Mesodermal cell (in vitro differentiated cells): Measurements from ENCODE around the gene TMEM176A.

Experiments
- H3K27ac ChIP-seq: 2 replicates; pipeline ENCODE4 v1.7.0; 2013; ENCODE audit warnings: mild to moderate bottlenecking, low read depth, low read length, moderate library complexity; ENCODE audit not compliant: severe bottlenecking
- H3K36me3 ChIP-seq: 2 replicates; pipeline ENCODE4 v1.7.1; 2013; ENCODE audit warnings: mild to moderate bottlenecking, low read length, moderate library complexity; ENCODE audit not compliant: control insufficient read depth, insufficient read depth
- H3K4me1 ChIP-seq: one replicate; pipeline ENCODE4 v1.7.1; 2013; ENCODE audit warnings: mild to moderate bottlenecking, low read length; ENCODE audit not compliant: insufficient read depth, control insufficient read depth, poor library complexity, severe bottlenecking
- H3K4me3 ChIP-seq: 2 replicates; pipeline ENCODE4 v1.7.0; 2013; ENCODE audit warnings: low read length, control low read depth, mild to moderate bottlenecking; ENCODE audit not compliant: insufficient read depth, poor library complexity, severe bottlenecking; ENCODE audit errors: extremely low read depth
- H3K9me3 ChIP-seq: 2 replicates; pipeline ENCODE4 v1.7.1; 2013; ENCODE audit warnings: mild to moderate bottlenecking, low read length, moderate library complexity; ENCODE audit not compliant: control insufficient read depth
- WGBS, 2 experiments: methylation state at CpG; one replicate each; pipeline ENCODE4 v1.1.5; 2013; ENCODE audit warnings: missing lambda C conversion rate in 2 of 2; ENCODE audit not compliant: insufficient coverage in 2 of 2; 5-methylcytosine and 5-hydroxymethylcytosine counted together

Gene TMEM176A

DNA sequence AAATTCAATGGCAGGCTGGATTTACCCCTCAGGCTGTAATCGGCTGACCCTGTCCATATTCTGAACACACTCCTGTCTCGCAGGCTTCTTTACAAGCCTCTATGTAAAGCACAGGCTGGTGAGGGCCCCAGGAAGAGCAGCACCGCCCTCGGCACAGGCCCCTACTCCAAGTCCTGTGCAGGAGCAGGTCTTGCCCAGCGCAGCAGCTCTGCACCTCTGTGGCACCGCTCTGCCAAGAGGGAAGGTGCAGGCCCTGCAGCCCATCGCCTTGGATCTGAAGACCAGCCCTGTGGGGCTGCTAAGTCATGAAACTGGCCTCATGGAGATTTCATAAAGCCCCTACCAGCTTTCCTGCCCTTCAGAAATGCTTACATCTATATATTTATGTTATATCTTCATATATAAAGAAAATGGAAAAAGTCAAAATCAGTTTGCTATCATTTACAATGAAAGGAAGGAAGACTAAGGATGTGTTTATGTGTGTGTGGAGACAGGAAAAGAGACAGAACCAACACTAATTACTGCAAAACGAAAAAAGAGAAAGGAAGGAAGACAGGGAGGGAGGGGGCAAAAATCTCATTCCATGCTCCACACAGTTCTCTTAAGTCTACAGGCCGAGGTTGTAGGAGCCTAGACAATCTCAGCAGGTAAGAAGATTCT is 10.0 kb upstream of the TMEM176A start:
- WGBS, 2 experiments: 94 to 98% methylated on average over 4 to 7 of the region's 9 CpGs
- Histone ChIP-seq H3K4me1 (no peaks in the 10 kb centered on the region), H3K36me3 (no peaks in the 10 kb centered on the region), H3K4me3 (no peak overlapping the region), H3K27ac (no peak overlapping the region), H3K9me3 (no peaks in the 10 kb centered on the region)

DNA sequence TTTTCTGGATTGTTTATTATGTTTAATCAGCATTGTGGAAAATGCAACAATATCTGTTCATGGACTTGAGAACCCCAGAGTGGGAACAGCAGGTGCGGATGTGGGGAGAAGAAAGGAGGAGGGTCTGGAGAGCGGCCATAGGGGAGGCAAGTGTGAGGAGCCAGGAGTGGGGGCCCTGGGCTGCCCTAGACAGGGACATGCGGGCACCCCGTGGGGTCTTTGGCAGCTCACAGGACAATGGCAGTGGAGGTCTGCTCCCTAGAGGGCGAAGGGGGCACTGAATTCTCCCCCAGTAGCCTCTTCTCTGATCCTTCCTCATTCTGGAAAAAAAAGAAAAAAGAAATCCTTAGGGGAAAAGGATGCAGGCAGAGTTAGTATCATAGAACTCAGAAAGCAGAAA is 9.3 kb upstream of the TMEM176A start:
- WGBS, 2 experiments: 82 to 93% methylated on average over 3 to 4 of the region's 5 CpGs

DNA sequence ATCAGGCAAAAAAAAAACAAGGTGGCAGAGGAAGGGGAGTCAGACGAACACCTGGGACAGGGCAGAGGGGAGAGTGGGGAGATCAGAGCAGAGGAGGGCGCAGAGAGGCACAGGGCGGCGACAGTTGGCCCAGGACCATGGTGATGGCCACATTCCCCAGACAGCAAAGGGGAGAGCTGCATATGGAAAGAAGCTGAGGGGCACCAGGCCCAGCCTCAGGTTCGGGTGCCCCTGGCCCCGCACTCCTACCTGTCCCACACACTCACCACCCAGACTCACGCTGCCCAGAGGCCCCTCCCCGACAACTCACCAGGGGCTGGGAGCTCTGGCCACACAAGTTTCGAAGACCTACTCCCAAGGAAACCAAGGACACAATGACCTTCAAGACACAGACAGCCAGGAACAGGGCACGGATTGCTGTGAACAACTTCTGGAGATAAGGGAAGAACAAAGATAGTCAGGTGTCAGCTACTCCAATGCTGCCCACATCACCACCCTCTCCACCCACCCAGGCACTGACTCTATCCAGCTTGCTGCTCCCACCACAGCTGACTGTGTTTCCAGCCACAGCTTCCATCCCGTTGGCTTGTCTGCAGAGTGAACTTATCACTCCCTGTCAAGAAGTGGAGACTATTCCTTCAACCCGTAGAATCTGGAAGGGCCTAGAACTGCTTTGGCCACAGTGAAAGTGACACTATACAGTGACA is 8.7 kb upstream of the TMEM176A start:
- H3K9me3 ChIP-seq: no peaks in the 10 kb centered on the region
- H3K36me3 ChIP-seq: no peaks in the 10 kb centered on the region
- 92 to 95% methylated on average over 8 to 10 of the region's 12 CpGs for WGBS, 2 experiments

More for the DNA sequence above, 9.3 kb upstream of the TMEM176A start:
- H3K36me3 ChIP-seq: no peaks in the 10 kb centered on the region
- H3K4me1 ChIP-seq: no peaks in the 10 kb centered on the region
- no peak overlapping the region for H3K4me3 ChIP-seq
- H3K9me3 ChIP-seq: no peaks in the 10 kb centered on the region
- no peak overlapping the region for H3K27ac ChIP-seq

DNA sequence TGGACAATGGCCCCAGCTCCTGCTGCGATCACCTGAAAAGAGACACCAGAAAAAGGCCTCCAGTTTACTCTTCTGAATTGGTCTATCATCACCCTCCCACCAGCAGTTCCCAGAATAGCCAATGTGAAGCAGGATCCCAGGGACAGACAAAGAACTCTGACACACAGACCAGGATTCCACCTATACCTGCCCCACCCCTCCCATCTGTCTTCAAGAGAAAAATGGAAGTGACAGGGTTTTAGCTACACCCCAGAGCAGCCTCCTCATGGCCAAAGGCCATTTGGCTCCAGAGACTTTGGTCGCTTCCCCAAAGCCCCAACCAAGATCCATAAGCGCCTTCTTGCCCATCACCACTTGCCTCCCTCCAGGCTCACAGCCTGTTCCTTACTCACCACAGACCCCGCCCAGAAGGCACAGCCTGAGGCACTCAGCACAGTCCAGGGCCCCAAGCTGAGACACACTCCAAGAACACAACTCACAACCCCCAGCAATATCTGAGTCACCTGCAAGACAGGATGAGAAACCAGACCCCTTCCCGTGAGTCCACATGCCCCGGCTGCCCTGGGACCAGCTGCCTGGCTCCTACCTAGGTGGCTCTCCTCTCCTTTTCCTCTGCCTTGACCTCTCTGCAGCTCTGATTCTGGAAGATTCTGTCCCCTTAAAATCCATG is 6.9 kb upstream of the TMEM176A start:
- no peak overlapping the region for H3K27ac ChIP-seq
- H3K9me3 ChIP-seq: no peaks in the 10 kb centered on the region
- H3K4me3 ChIP-seq: no peak overlapping the region
- H3K36me3 ChIP-seq: no peaks in the 10 kb centered on the region
- 86 to 97% methylated on average over 5 to 6 of the region's 6 CpGs for WGBS, 2 experiments
- H3K4me1 ChIP-seq: no peaks in the 10 kb centered on the region

More for the DNA sequence above, 8.7 kb upstream of the TMEM176A start:
- no peaks in the 10 kb centered on the region for H3K4me1 ChIP-seq
- no peak overlapping the region for H3K27ac ChIP-seq
- H3K4me3 ChIP-seq: no peak overlapping the region

DNA sequence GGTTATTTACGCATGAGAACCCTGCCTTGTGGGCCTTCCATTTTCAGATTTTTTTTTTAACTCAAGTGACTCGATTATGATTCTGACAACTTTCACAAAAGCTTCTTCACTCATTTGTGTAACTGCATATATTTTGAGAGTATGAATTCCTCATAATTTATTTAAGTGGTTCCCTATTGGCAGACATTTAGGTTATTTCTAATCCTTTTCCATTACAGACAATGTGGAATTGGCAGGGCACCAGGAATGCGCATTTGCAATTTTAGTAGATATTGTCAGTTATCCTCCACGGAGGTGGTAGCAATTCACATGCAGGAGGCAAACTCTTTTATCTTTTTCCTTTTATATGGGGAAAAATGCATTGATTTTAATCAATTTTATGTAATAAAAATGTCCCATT is 2.9 kb upstream of the TMEM176A start:
- H3K4me1 ChIP-seq: no peaks in the 10 kb centered on the region
- no peaks in the 10 kb centered on the region for H3K36me3 ChIP-seq
- no peak overlapping the region for H3K27ac ChIP-seq
- H3K4me3 ChIP-seq: no peak overlapping the region
- no CpG with 5 or more reads among the region's 4 CpGs for WGBS, 2 experiments
- H3K9me3 ChIP-seq: no peaks in the 10 kb centered on the region

DNA sequence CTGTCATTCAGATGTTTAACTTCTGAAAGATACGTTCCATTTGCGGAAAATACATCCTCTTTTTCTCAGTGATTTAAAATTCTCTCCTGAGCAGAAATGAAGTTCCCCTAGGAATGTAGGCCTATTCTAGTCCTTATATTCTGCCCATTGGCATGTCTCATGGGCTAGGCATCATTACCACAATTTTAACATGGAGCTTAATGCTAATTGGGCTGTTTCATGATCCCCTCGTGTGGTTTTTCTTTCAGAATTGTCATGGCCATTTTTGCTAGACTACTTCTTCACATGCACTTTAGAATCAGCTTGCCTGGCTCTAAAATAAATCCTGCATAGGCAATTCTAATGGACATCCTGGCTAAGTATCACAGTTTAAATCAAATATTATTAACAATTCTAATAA is 1.4 kb upstream of the TMEM176A start:
- no peak overlapping the region for H3K4me3 ChIP-seq
- 82 to 94% methylated on average over 3 of the region's 3 CpGs for WGBS, 2 experiments
- no peaks in the 10 kb centered on the region for H3K36me3 ChIP-seq
- H3K4me1 ChIP-seq: no peaks in the 10 kb centered on the region
- no peaks in the 10 kb centered on the region for H3K9me3 ChIP-seq
- H3K27ac ChIP-seq: no peak overlapping the region

DNA sequence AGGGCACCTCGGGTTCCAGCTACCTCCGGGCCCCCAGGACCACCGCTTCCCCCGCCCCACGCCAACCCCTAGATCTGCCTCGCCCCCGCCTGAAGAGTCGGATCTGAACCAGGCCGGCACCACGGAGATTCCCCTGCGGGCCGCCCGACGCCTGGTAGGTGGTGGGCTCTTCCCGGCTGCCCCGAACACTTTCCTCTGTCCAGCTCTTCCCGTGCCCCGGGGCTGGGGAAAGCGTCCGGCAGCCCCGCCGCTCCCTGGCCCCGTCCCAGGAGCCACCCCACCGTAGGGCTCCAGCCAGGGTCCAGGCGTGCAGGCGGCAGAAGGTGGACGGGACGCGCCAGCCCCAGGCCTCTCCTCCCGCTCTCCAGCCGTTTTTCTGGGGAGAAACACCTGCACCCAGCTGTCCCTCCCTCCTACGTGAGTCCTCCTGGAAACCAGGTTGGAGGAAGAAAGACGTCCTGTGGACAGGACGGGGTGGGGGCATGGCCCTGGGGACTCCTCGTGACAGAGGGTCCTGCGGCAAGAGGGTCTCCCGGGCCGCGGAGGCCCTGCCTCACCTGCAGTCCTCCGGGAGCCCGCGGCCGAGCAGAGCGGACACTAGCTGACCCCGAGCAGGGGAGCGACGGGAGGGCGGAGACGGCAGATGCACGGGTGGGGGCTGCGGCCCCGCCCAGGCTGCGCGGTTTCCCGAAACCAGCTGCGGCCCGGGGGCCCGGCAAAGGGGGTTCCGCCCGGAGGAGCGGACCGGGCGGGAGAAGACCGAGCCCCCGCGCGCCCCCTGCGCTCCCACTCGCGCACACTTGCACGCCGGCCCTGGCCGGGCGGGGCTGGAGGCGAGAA is 608 bp upstream of the TMEM176A start, which contains the start of gene TMEM176B:
Gene TMEM176B, minus strand, starts transcription at position 624 of the 840 bp plus-strand sequence. CDS start 3,795 bp downstream, outside the sequence.
- WGBS, 2 experiments: 7 to 9% methylated on average over 54 to 58 of the region's 75 CpGs
- H3K4me3 ChIP-seq: no peak within 1 kb of the TSS
- no peaks in the 10 kb centered on the region for H3K36me3 ChIP-seq

DNA sequence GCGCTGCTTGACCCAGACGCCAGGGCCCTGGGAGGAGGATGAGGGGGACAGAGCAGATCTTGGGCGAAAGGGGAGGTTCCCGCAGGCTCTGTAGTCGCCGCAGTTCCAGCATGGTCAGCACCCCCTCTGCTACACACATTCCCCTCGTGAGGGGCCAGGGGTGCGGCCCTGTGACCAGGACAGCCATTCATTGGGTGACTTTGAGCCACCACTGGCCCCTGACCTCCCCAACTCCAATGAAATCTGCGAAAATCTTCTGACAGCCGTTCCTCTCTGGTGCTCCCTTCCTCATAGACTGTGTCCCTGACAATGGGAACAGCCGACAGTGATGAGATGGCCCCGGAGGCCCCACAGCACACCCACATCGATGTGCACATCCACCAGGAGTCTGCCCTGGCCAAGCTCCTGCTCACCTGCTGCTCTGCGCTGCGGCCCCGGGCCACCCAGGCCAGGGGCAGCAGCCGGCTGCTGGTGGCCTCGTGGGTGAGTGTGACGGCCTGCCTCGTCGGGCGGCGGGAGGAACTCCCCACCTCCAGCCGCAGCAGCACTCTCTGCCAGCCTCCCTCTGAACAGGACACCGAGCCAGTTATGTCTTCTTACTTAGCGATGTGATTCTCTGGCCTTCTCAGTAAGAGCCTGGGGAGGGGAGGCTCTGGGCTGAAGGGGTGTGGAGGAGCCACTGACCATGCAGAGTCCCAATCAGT is 825 bp downstream of the TMEM176A start:
- H3K4me1 ChIP-seq: no peaks in the 10 kb centered on the region
- no peaks in the 10 kb centered on the region for H3K9me3 ChIP-seq
- no peaks in the 10 kb centered on the region for H3K36me3 ChIP-seq
- no peak overlapping the region for H3K4me3 ChIP-seq
- WGBS, 2 experiments: 42 to 55% methylated on average over 14 to 21 of the region's 26 CpGs
- no peak overlapping the region for H3K27ac ChIP-seq

More for the DNA sequence above, 608 bp upstream of the TMEM176A start, which contains the start of gene TMEM176B:
- H3K9me3 ChIP-seq: no peaks in the 10 kb centered on the region
- no peaks in the 10 kb centered on the region for H3K4me1 ChIP-seq
- no peak within 1 kb of the TSS for H3K27ac ChIP-seq

DNA sequence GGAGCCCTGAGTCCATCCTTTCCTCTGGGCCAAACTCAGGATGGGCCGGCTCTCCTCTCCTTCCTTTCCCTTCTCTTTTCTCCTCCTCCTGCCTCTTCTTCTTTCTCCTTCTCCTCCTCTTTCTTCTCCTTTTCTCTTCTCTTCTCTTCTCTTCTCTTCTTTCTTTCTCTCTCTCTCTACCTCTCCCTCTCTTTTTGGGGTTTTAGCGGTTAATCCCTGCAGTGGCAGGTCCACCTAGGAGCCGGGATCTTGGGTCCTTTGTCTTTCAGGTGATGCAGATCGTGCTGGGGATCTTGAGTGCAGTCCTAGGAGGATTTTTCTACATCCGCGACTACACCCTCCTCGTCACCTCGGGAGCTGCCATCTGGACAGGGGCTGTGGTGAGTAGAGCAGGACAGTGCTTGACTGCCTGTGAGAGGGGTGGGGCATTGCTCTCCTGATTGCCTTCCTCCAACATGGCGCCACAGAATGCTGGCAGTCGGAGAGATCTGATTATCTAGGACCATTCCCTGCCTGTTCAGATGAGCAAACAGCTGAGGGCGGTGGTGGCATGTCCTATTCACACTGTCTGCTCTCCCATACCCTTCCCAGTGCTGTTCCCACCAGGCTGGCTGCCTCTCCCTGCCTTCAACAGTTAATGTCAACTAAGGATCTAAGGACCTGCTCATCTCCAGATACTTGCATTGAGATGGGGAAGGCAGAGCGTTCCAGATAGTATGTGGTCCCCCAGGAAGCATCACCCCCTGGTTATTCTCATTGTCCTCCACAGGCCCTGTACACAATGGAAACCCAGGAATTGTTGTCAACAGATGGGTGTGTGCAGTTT is 1.6 kb downstream of the TMEM176A start:
- no peak overlapping the region for H3K27ac ChIP-seq
- WGBS, 2 experiments: 84 to 89% methylated on average over 9 to 11 of the region's 12 CpGs
- H3K4me1 ChIP-seq: no peaks in the 10 kb centered on the region
- H3K9me3 ChIP-seq: no peaks in the 10 kb centered on the region
- H3K36me3 ChIP-seq: no peaks in the 10 kb centered on the region
- no peak overlapping the region for H3K4me3 ChIP-seq
